GM12872 (cell line): Measurements from ENCODE around the gene MPPE1.

Experiments
- CTCF ChIP-seq: IDR thresholded peaks from 3 replicates; pipeline ENCODE4 v1.5.1; 2011; ENCODE audit warnings: low read depth, mild to moderate bottlenecking, low read length, moderate library complexity; ENCODE audit not compliant: insufficient read depth

MPPE1 gene

GRCh38 chr18:11851806-11852337 lies 56.2 kb downstream of the MPPE1 start:
- no peak for TF ChIP-seq CTCF

GRCh38 chr18:11851146-11851805 lies 56.8 kb downstream of the MPPE1 start, which contains the start of gene CHMP1B:
CHMP1B (plus strand) TSS chr18:11851413; CDS start chr18:11851512, 99 bp downstream.
- no peak for TF ChIP-seq CTCF

DNA sequence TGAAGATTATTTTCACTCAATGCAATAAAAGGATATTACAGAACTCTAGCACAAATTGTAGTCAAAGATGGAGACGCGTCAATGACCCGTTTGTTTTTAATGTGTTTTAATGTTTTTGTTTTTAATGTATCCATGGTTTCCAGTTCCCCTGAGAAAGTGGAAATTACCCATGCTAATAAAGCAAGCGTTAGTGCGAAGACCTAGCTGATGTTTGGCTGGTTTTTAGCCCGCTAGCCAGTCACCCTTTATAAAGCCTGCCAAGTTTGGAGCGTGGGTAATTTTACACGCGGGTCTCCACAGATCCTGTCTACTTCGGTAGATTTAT lies 57.3 kb downstream of the MPPE1 start:
- TF ChIP-seq CTCF, result no peak

GRCh38 chr18:11849841-11850634 lies 58.1 kb downstream of the MPPE1 start:
- no peak for TF ChIP-seq CTCF

DNA sequence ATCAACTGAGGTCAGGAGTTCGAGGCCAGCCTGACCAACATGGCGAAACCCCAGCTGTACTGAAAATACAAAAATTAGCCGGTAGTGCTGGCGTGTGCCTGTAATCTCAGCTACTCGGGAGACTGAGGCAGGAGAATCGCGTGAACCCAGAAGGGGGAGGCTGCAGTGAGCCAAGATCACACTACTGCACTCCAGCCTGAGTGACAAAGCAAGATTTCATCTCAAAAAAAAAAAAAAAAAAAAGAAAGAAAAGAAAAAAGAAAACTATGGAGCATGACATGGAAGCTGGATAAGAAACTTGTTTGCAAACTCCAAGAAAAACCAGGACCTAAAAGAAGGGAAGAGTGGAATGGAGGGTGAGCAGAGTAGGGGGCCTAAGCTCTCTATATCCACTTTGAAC lies 58.8 kb downstream of the MPPE1 start:
- no peak for TF ChIP-seq CTCF

DNA sequence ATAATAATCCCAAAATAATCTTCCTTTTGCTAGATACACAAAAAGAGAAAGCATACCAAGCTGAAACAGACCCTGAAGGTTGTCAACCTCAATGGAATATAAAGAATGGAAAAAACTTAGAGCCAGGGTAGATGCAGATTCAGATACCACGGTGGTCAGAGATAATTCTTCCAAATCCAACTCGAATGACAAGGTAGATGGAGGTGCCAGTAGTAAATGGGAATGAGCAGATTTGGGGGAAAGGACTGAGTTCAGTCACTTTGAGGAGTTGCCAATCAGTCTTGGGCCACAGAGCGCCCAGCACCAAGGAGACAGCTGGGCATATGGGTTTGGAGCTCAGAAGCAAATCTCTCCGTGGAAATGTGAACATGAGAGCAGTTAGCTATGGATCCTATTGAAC lies 60.3 kb downstream of the MPPE1 start:
- no peak for TF ChIP-seq CTCF

DNA sequence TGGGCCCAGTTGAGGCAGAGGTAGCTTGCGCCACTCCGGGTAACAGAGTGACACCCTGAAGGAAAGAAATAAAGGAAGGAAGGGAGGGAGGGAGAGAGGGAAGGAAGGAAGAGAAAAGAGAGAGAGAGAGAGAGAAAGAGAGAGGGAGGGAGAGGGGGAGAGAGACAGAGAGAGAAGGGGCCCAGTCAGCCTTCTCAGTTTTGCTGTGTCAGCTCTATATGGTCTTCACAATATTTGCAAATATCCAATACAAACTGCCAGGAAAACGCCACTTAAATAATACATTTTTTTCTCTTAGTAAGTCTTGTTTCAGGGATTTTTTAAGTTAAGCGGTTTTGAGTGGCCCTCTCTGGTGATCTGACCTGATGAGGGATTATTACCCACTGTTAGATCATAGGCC lies 62.5 kb downstream of the MPPE1 start:
- TF ChIP-seq CTCF, result no peak
